ENCODE measurements around the gene CLC. TPM values are rescaled to one million over a fixed set of nuclear protein-coding genes. Genes with fewer than 3 reads are reported as not detected.

CLC gene
- total RNA-seq, 2 experiments from 2014 or later: not detected

DNA sequence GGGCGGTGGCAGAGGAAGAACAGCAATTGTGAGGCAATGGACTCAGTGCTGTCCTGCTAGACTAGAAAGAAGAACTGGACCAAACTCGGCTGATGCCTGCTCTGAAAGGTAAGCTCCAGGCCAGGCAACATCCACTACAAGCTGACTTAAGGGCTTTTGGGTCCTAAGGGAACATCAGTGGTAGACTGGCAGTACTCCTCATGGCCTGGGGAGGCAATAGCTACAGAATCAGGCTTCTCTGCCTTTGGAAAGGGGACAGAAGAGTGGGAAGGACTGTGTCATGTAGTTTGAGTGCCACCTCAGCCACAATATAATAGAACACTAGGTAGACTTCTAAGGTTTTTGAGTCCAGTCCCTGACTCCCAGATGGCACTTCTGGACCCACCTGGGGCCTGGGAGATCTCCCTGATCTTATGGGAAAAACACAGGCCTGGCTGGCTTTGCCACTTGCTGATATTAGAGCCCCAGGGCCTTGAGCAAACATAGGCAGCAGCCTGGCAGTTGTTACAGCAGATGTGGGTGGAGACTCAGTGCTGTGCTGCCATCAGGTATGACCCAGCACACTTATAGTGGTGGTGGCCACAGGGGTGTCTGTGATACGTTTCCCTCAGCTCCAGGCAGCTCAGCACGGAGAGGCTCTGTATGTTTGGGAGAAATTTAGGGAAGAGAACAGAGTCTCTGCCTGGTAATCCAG lies 9.2 kb upstream of the CLC start:
- DNase-seq (ENCODE audit: low spot score): no peak
- POLR2A ChIA-PET: no interaction called here
- TF ChIP-seq, protein P1, sequence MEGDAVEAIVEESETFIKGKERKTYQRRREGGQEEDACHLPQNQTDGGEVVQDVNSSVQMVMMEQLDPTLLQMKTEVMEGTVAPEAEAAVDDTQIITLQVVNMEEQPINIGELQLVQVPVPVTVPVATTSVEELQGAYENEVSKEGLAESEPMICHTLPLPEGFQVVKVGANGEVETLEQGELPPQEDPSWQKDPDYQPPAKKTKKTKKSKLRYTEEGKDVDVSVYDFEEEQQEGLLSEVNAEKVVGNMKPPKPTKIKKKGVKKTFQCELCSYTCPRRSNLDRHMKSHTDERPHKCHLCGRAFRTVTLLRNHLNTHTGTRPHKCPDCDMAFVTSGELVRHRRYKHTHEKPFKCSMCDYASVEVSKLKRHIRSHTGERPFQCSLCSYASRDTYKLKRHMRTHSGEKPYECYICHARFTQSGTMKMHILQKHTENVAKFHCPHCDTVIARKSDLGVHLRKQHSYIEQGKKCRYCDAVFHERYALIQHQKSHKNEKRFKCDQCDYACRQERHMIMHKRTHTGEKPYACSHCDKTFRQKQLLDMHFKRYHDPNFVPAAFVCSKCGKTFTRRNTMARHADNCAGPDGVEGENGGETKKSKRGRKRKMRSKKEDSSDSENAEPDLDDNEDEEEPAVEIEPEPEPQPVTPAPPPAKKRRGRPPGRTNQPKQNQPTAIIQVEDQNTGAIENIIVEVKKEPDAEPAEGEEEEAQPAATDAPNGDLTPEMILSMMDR (conservative IDR thresholded peaks at IDR 0.05; ENCODE audit: low read length): no peak
- no peak for TF ChIP-seq EZH2phosphoT487 (IDR thresholded peaks at IDR 0.05; ENCODE audit: borderline replicate concordance, low read depth, low read length)
- Histone ChIP-seq H4K20me1 (ENCODE audit: insufficient read depth, low read length) (no peaks in the 10 kb centered on the region), H3K4me1 (ENCODE audit: insufficient read depth, low read length, poor library complexity, severe bottlenecking) (no peaks in the 10 kb centered on the region), H3K36me3 (ENCODE audit: insufficient read depth, low read length) (no peaks in the 10 kb centered on the region), H3K27ac (ENCODE audit: low read depth, low read length, poor library complexity, severe bottlenecking) (no peak overlapping the region), H3K9me3 (ENCODE audit: low read length) (no peaks in the 10 kb centered on the region), H3K9me2 (ENCODE audit: insufficient read depth, low read length) (no peaks in the 10 kb centered on the region), H3K4me3 (ENCODE audit: low read depth, low read length, poor library complexity, severe bottlenecking) (no peak overlapping the region), H2AFZ (ENCODE audit: low read length) (no peak overlapping the region), H3K4me2 (ENCODE audit: low read length) (no peak overlapping the region), H3K79me2 (ENCODE audit: insufficient read depth, low read depth, low read length) (no peaks in the 10 kb centered on the region)
- no TSS peak for BruUV-seq (replicated peaks)
- intact Hi-C loops (cut with micrococcal nuclease; ENCODE audit: unreplicated experiment): no loop called here
- CTCF ChIA-PET (ENCODE audit: unreplicated experiment): no interaction called here

DNA sequence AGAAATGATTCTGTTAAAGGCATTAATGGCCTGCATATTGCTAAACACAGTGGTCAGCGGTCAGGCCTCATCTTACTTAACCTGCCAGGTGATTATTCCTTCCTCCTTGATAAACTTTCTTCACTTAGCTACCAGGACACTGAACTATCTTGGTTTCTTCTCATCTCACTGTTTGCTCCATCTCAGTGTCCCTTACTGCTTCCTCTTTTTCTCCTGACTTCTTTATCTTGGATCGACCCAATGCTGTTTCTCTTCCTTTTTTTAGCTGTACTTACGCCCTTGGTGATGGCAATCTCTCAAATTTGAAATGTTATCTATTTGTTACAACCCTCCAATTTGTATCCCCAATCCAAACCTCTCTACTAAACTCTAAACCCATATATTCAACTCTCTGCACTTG lies 7.8 kb upstream of the CLC start:
- TF ChIP-seq, protein P1 (conservative IDR thresholded peaks at IDR 0.05; ENCODE audit: low read length): no peak
- TF ChIP-seq EZH2phosphoT487 (IDR thresholded peaks at IDR 0.05; ENCODE audit: borderline replicate concordance, low read depth, low read length): no peak
- Histone ChIP-seq H3K4me3 (ENCODE audit: low read depth, low read length, poor library complexity, severe bottlenecking) (no peak overlapping the region), H3K36me3 (ENCODE audit: insufficient read depth, low read length) (no peaks in the 10 kb centered on the region), H3K4me1 (ENCODE audit: insufficient read depth, low read length, poor library complexity, severe bottlenecking) (no peaks in the 10 kb centered on the region), H3K9me3 (ENCODE audit: low read length) (no peaks in the 10 kb centered on the region), H4K20me1 (ENCODE audit: insufficient read depth, low read length) (no peaks in the 10 kb centered on the region), H3K9me2 (ENCODE audit: insufficient read depth, low read length) (no peaks in the 10 kb centered on the region), H3K79me2 (ENCODE audit: insufficient read depth, low read depth, low read length) (no peaks in the 10 kb centered on the region), H3K27ac (ENCODE audit: low read depth, low read length, poor library complexity, severe bottlenecking) (no peak overlapping the region), H3K4me2 (ENCODE audit: low read length) (no peak overlapping the region), H2AFZ (ENCODE audit: low read length) (no peak overlapping the region)
- POLR2A ChIA-PET: no interaction called here
- CTCF ChIA-PET (ENCODE audit: unreplicated experiment): no interaction called here
- DNase-seq (ENCODE audit: low spot score): no peak
- no TSS peak for BruUV-seq (replicated peaks)
- intact Hi-C loops (cut with micrococcal nuclease; ENCODE audit: unreplicated experiment): no loop called here

DNA sequence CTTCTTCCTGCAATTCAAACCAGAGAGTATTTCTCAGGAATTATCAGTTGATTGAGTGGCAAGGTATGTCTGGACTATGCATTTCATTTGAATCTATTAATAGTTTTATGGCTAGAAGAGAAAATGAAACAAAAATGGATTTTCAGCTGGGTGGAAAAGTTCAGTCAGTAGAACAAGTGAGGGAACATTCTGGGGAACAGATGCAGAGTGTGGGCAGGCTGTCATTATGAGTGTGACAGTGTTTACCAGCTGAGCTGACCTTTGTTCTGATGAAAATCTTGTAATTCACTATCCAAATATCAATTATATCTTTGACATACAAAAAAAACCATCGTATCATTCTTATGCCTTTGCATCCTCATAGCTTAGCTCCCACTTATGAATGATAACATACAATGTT lies 2.6 kb upstream of the CLC start:
- no peak overlapping the region for H3K27ac ChIP-seq (ENCODE audit: low read depth, low read length, poor library complexity, severe bottlenecking)
- no peak overlapping the region for H2AFZ ChIP-seq (ENCODE audit: low read length)
- H3K4me3 ChIP-seq (ENCODE audit: low read depth, low read length, poor library complexity, severe bottlenecking): no peak overlapping the region
- no peaks in the 10 kb centered on the region for H3K36me3 ChIP-seq (ENCODE audit: insufficient read depth, low read length)
- BruUV-seq (replicated peaks): no TSS peak
- CTCF ChIA-PET (ENCODE audit: unreplicated experiment): no interaction called here
- DNase-seq (ENCODE audit: low spot score): no peak
- intact Hi-C loops (cut with micrococcal nuclease; ENCODE audit: unreplicated experiment): no loop called here
- H3K9me2 ChIP-seq (ENCODE audit: insufficient read depth, low read length): no peaks in the 10 kb centered on the region
- TF ChIP-seq, protein P1 (conservative IDR thresholded peaks at IDR 0.05; ENCODE audit: low read length): no peak
- TF ChIP-seq EZH2phosphoT487 (IDR thresholded peaks at IDR 0.05; ENCODE audit: borderline replicate concordance, low read depth, low read length): no peak
- POLR2A ChIA-PET: no interaction called here
- H3K79me2 ChIP-seq (ENCODE audit: insufficient read depth, low read depth, low read length): no peaks in the 10 kb centered on the region
- H3K4me2 ChIP-seq (ENCODE audit: low read length): no peak overlapping the region
- H3K4me1 ChIP-seq (ENCODE audit: insufficient read depth, low read length, poor library complexity, severe bottlenecking): no peaks in the 10 kb centered on the region
- H3K9me3 ChIP-seq (ENCODE audit: low read length): no peaks in the 10 kb centered on the region
- no peaks in the 10 kb centered on the region for H4K20me1 ChIP-seq (ENCODE audit: insufficient read depth, low read length)

Data from OCI-LY7 (cell line).